GM19240 (cell line): ENCODE measurements around the gene NTNG2.

ENCODE experiments used
- DNase-seq: peaks from one replicate; pipeline ENCODE4 v3.0.0; 2011; ENCODE audit warnings: low spot score; ENCODE audit not compliant: insufficient read length

NTNG2 gene

GRCh38 chr9:132146575-132146974 lies 15.3 kb upstream of the NTNG2 start:
- no peak for DNase-seq

DNA sequence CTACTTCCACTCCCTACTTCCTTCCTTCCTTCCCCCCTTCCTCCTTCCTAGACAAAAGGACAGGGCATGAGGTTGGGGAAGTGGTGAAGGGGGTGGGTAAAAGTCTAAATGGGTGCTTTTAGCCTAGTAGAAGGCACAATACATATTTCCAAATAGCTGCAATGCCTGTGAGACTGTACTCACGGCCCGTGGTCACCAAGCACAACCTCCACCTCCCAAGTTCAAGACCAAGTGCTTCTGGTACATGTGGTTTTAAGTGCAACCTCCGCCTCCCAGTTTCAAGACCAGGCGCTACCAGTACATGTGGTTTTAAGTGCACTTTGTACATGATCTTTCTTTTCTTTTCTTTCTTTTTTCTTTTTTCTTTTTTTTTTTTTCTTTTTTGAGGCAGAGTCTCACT lies 14.5 kb upstream of the NTNG2 start:
- DNase-seq = no peak

DNA sequence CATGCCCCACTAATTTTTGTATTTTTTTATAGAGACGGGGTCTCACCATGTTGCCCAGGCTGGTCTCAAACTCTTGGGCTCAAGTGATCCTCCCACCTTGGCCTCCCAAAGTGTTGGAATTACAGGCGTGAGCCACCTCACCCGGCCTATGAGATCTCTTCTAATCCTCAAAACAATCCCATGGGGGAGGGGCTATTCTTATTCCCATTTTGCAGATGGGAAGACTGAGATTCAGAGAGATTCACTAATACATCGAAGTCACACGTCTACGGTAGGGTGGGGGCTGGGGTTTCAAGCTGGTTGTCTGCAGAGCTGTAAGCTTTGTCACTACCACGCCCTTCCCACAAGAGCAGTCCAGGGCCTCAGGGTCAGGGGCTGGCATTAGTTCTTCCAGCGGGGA lies 14.0 kb upstream of the NTNG2 start:
- no peak for DNase-seq

DNA sequence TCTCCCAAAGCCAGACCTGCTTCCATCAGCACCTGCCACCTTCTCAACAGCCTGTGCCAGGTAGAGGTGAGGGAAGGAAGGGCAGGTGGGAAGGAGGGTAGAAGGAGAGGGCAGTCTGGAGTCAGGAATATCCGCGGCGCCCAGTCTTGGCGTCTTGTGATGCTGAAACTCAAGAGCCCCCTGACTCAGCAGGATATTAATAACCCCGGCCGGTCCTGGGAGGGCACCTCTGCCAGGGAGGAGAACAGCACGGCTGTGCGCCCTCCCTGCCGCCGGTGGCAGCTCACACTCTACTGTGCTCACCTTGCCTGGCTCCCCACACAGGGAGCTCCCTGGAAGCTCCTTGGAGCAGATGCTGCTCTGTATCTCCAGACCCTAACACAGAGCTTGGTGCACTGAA lies 11.6 kb upstream of the NTNG2 start:
- DNase-seq = no peak

- DNase-seq = no peak
Observed at GRCh38 chr9:132151118-132151517, 10.7 kb upstream of the NTNG2 start.

DNA sequence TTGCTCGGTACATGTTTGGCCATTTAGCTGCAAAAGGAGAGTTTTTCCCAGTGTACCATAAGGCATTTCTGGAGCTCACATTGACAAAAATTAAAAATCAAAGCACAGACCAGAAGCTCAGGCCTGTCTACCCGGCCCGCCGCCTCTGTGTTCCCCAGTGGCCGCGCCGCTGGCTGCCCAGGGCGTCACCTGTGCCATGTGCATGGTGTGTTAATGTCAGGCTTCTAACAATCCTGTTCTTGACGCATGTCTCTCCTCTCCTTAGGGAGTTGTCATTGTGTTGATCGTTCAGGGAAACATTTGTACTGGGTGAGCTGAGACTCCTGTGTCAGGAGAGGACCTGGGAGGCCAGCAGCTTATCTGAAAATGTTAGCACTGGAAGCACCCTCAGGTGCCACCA lies 9.6 kb upstream of the NTNG2 start:
- no peak for DNase-seq

DNA sequence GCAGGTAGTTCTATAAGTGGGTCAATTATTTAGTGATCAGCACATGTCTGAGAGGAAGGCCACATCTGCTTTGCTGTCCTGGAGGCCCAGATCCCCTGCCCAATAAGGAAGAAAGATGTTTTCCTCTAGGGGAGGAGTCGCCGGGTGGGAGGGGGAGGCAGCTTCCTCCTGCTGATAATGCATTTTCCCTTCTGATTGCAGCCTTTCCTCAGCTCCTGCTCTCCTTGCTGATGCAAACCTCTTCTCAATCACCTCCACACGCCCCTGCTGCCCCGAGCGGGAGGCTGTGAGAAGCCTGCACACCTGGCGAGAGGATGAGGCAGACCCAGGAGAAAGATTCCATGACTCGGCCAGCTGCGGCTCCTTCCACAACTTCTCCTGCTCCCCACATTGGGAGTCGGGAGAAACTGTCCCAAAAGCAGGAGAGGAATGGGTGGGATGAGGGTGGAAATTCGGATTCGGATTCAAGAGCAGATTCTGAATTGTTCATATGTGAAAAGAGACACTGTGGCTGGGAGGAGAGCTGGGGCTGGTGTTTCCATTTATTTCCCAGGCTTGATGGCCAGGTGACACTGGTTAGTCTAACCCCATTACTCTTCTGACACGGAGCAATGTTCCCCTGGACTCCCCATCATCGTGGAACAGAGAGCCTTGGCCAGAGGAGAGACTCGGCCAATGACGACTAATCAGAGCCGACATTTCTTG lies 6.8 kb upstream of the NTNG2 start:
- DNase-seq = no peak

- no peak for DNase-seq
Observed at GRCh38 chr9:132155568-132155895, 6.3 kb upstream of the NTNG2 start.

- no peak for DNase-seq
Observed at GRCh38 chr9:132156262-132156661, 5.6 kb upstream of the NTNG2 start.

DNA sequence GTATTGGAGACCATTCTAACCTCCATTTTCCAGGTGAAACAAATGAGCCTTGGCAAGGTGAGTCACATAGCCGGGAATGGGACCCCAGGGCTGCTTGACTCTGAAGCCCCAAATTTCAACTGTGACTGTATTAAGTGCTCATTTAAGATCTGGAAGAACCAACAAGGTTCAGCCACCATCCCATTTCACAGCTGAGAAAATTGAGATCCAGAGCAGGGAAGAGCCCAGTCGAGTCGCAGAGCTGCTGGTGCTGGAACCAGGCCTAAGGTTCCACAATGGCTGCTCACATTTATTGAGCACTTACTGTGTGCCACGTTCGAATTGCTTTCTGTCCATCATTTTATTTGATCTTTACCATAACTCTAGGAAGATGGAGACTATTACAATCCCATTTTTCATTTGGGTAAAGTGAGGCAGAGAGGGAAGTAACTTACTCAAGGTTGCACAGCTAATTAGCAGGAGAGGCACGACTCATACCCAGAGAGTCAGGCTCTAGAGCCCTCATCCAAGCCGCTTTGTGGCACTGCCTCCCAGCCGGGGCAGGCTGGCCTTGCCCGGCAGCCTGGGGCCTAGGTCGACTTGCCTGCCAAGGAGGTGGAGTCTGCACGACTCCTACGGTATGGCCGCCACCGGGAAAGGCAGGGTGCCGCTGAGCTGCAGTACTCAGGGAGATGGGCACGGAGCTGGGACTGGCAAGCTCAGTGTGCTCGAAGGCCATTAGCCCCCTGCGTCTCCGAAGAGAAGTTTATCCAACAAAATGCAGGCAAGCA lies 4.3 kb upstream of the NTNG2 start:
- no peak for DNase-seq

- no peak for DNase-seq
Observed at GRCh38 chr9:132160802-132161742, 786 bp upstream of the NTNG2 start.

DNA sequence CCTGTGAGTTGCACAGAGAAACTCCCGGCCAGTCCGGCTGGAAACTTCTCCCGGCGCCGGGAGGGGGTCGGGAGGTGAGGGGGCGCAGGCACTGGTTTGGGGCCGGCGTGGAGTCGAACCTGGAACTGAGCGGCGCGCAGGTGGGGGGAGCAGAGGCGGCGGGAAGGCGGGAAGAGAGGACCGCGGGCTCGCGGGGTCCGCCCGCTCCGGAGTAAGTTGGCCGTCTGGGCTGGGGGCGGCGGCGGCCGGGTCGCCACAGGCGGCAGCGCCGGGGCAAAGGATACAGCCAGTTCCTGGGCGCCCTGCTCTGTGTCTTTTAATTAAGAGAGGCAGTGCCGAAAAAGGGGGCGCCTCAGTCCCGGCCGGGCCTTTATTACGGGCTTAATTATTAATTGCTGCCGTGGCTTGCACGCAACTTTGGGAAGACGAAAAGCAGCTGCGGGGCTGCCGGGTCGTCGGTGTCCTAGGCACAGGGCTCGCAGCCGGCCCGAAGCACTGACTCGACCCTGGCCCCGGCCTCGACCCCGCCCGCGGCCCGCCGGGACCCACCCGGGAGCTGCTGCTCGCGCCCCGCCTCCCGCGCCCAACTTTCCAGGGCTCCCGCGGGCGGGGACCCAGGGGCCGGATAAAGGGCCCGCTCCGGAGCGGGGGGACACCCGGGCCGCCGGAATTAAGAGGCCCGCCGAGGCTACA lies 1.1 kb downstream of the NTNG2 start:
- DNase-seq = no peak

DNA sequence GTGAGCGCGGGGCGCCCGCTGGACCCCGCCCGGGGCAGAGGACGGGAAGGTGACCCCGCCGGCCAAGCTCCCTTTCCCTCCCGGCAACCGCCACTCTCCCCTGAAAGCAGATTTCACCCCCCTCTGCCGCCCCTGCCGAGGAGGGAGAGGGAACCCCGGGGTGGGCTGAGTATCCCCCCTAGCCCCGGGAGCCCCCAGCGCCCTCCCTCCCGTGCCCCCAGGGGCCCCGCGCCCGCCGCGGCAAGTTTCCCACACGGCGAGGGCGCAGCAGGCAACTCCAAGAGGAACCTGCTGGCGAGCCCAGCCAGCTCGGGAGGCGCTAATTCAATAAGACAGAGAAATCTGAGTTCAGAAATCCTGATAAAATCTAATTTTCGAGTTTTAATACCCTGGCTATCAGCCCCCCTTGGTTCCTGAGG lies 1.6 kb downstream of the NTNG2 start:
- DNase-seq = no peak

GRCh38 chr9:132163876-132164603 lies 2.2 kb downstream of the NTNG2 start:
- no peak for DNase-seq

- DNase-seq = no peak
Observed at GRCh38 chr9:132164604-132165362, 2.9 kb downstream of the NTNG2 start.

- no peak for DNase-seq
Observed at GRCh38 chr9:132166599-132166998, 4.7 kb downstream of the NTNG2 start.

DNA sequence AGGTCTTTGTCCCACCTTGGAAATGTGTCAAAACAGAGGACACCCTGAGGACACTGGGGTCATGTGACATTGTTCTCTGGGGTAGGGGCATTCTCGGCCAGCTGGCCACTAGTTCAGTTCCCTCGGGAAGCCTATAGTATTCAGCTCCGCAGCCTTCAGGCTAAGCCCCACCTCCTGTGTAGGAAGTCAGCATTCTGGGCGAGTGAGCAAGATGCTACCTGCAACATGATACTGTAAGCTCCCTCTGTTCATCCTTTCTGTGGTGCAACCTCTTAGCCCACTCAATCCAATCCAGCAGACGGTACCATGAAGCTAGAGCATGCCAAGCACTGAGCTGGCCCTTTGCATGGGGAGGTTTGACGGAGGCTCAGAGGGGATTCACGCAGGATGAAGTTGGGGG lies 5.3 kb downstream of the NTNG2 start:
- no peak for DNase-seq

DNA sequence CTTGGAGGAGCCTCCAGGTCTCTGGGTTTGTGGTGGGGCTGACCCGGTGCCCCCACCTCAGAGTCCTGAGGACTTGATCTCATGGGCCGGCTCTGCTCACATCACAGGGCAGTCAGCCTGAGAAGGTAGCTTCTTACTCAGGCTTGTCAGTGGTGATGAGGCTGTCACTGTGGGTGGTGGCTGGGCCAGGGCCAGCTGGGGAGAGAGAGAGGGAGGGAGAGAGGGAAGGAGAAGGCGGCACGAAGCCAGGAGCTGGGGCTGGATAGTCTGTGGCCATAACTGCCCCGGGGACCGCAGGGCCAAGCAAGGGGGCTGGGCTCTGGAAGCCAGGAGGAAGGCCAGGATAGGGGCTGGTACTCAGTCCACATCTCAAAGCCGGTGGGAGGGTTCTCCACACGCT lies 6.5 kb downstream of the NTNG2 start:
- DNase-seq = no peak

- no peak for DNase-seq
Observed at GRCh38 chr9:132168851-132169250, 7.0 kb downstream of the NTNG2 start.
